Trophoblast cell (in vitro differentiated cells and primary cell): ENCODE results near the gene FAAH.

ENCODE experiments used
- DNase-seq, 2 donors: peaks; one replicate each; pipeline ENCODE4 v3.0.0-alpha.2; 2016
- H2AFZ ChIP-seq: 2 replicates; pipeline ENCODE4 v1.6.1; 2013; ENCODE audit warnings: low read length, moderate library complexity, mild to moderate bottlenecking; ENCODE audit not compliant: insufficient read depth, poor library complexity
- H2AK5ac ChIP-seq: 2 replicates; pipeline ENCODE4 v1.6.1; 2013; ENCODE audit warnings: mild to moderate bottlenecking, low read length
- H2BK120ac ChIP-seq: 2 replicates; pipeline ENCODE4 v1.6.1; 2013; ENCODE audit warnings: low read length, mild to moderate bottlenecking, moderate library complexity; ENCODE audit not compliant: insufficient read depth, poor library complexity
- H2BK12ac ChIP-seq: 2 replicates; pipeline ENCODE4 v1.6.1; 2013; ENCODE audit warnings: mild to moderate bottlenecking, low read length, moderate library complexity
- H2BK5ac ChIP-seq: 2 replicates; pipeline ENCODE4 v1.6.1; 2013; ENCODE audit warnings: low read length, low read depth, moderate library complexity, mild to moderate bottlenecking; ENCODE audit not compliant: poor library complexity
- H3K14ac ChIP-seq: 2 replicates; pipeline ENCODE4 v1.6.1; 2013; ENCODE audit warnings: mild to moderate bottlenecking, low read length
- H3K18ac ChIP-seq: 2 replicates; pipeline ENCODE4 v1.6.1; 2013; ENCODE audit warnings: mild to moderate bottlenecking, low read length
- H3K23ac ChIP-seq: 2 replicates; pipeline ENCODE4 v1.6.1; 2013; ENCODE audit warnings: low read length
- H3K27ac ChIP-seq: 2 replicates; pipeline ENCODE4 v1.5.1; 2013; ENCODE audit warnings: low read depth, mild to moderate bottlenecking, inconsistent platforms, low read length, moderate library complexity
- H3K27me3 ChIP-seq: 2 replicates; pipeline ENCODE4 v1.6.1; 2013; ENCODE audit warnings: inconsistent platforms, mild to moderate bottlenecking, low read length, moderate library complexity; ENCODE audit not compliant: insufficient read depth
- H3K36me3 ChIP-seq, 2 experiments: 1 replicate in 1 of 2; 2 replicates in 1 of 2; pipeline ENCODE4 v1.6.1; 2013; ENCODE audit warnings: low read length in 2 of 2, mild to moderate bottlenecking in 2 of 2, moderate library complexity in 1 of 2; ENCODE audit not compliant: insufficient read depth in 2 of 2, control insufficient read depth in 1 of 2
- H3K4ac ChIP-seq: 2 replicates; pipeline ENCODE4 v1.6.1; 2013; ENCODE audit warnings: low read depth, mild to moderate bottlenecking, low read length, moderate library complexity
- H3K4me1 ChIP-seq, 2 experiments: 1 replicate in 1 of 2; 2 replicates in 1 of 2; pipeline ENCODE4 v1.6.1; 2013; ENCODE audit warnings: low read length in 2 of 2, mild to moderate bottlenecking in 2 of 2, moderate library complexity in 1 of 2; ENCODE audit not compliant: insufficient read depth in 2 of 2, control insufficient read depth in 1 of 2
- H3K4me2 ChIP-seq: 2 replicates; pipeline ENCODE4 v1.6.1; 2013; ENCODE audit warnings: inconsistent platforms, mild to moderate bottlenecking, low read length, moderate library complexity
- H3K4me3 ChIP-seq: 2 replicates; pipeline ENCODE4 v1.5.1; 2013; ENCODE audit warnings: mild to moderate bottlenecking, low read depth, low read length, inconsistent platforms
- H3K79me1 ChIP-seq: one replicate; pipeline ENCODE4 v1.6.1; 2013; ENCODE audit warnings: low read length
- H3K79me2 ChIP-seq: 2 replicates; pipeline ENCODE4 v1.6.1; 2013; ENCODE audit warnings: low read length, mild to moderate bottlenecking; ENCODE audit not compliant: control insufficient read depth, insufficient read depth, poor library complexity
- H3K9ac ChIP-seq: 2 replicates; pipeline ENCODE4 v1.6.1; 2013; ENCODE audit warnings: mild to moderate bottlenecking, low read length
- H3K9me3 ChIP-seq: 2 replicates; pipeline ENCODE4 v1.6.1; 2013; ENCODE audit warnings: low read depth, mild to moderate bottlenecking, control low read depth, inconsistent platforms, low read length; ENCODE audit not compliant: insufficient read depth
- H4K12ac ChIP-seq: 2 replicates; pipeline ENCODE4 v1.6.1; 2013; ENCODE audit warnings: low read depth, mild to moderate bottlenecking, low read length, moderate library complexity
- H4K8ac ChIP-seq: 2 replicates; pipeline ENCODE4 v1.6.1; 2013; ENCODE audit warnings: low read depth, mild to moderate bottlenecking, low read length, moderate library complexity
- H4K91ac ChIP-seq: one replicate; pipeline ENCODE4 v1.6.1; 2013; ENCODE audit warnings: low read depth, mild to moderate bottlenecking, low read length, moderate library complexity
- WGBS: extraction: QIAGEN DNeasy Blood & Tissue Kit; methylation state at CpG from one replicate; pipeline ENCODE4 v1.1.7; 2013; ENCODE audit warnings: missing lambda C conversion rate; ENCODE audit not compliant: insufficient read length, insufficient coverage; ENCODE audit errors: extremely low coverage; 5-methylcytosine and 5-hydroxymethylcytosine counted together

FAAH gene

GRCh38 chr1:46410156-46411009, 16.3 kb downstream of the FAAH start:
- Histone ChIP-seq H4K12ac (no peak overlapping the region), H3K4me2 (no peak overlapping the region), H3K27me3 (no peaks in the 10 kb centered on the region), H2AK5ac (no peak overlapping the region), H3K4ac (no peak overlapping the region), H3K4me3 (no peak overlapping the region), H4K91ac (no peak overlapping the region), H3K23ac (no peak overlapping the region), H2BK5ac (no peak overlapping the region), H2AFZ (no peak overlapping the region), H3K79me1 (no peaks in the 10 kb centered on the region), H3K9ac (no peak overlapping the region), H2BK12ac (no peak overlapping the region), H3K14ac (no peak overlapping the region), H3K36me3 (no peaks in the 10 kb centered on the region), H2BK120ac (no peak overlapping the region), H3K9me3 (peaks cover 2% of the 10 kb centered on the region), H4K8ac (no peak overlapping the region), H3K79me2 (no peaks in the 10 kb centered on the region), H3K27ac (no peak overlapping the region), H3K18ac (no peak overlapping the region), H3K4me1 (peaks cover 4 to 6% of the 10 kb centered on the region in 2 experiments)
- DNase-seq: no peak
- WGBS: no CpG with 5 or more reads among the region's 17 CpGs

DNA sequence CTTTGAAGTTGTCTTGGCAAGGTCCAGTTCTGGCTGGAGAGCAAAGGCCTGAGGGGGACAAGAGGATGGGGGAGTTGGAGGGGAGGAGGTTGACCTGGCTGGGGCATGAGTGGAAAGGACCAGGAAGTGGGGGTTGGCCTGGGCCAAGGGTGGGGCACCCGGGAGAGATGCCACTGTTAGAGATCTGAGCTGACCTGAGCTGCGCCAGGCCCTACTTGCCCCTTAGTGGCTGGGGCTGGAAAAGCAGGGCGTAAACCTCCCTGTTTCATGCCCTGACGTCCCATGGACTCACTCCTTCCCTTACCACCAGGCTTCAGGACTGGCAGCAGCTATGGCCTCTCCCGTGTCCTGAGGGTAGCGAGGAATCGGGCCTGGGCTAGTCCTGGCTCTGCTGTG, 16.9 kb downstream of the FAAH start:
- H2BK12ac ChIP-seq: no peak overlapping the region
- no peak overlapping the region for H4K12ac ChIP-seq
- no peaks in the 10 kb centered on the region for H3K79me1 ChIP-seq
- H3K14ac ChIP-seq: no peak overlapping the region
- no peak overlapping the region for H2AFZ ChIP-seq
- H3K4me1 ChIP-seq: peaks cover 4 to 5% of the 10 kb centered on the region in 2 experiments
- DNase-seq: no peak
- no peak overlapping the region for H4K91ac ChIP-seq
- H3K9me3 ChIP-seq: peaks cover 2% of the 10 kb centered on the region
- no peak overlapping the region for H2AK5ac ChIP-seq
- H3K27me3 ChIP-seq: no peaks in the 10 kb centered on the region
- no peak overlapping the region for H3K27ac ChIP-seq
- H2BK5ac ChIP-seq: no peak overlapping the region
- no peak overlapping the region for H3K4ac ChIP-seq
- no peak overlapping the region for H3K9ac ChIP-seq
- no peak overlapping the region for H4K8ac ChIP-seq
- no peak overlapping the region for H3K18ac ChIP-seq
- H3K4me2 ChIP-seq: no peak overlapping the region
- no CpG with 5 or more reads among the region's 7 CpGs for WGBS
- no peaks in the 10 kb centered on the region for H3K36me3 ChIP-seq
- no peaks in the 10 kb centered on the region for H3K79me2 ChIP-seq
- H3K23ac ChIP-seq: no peak overlapping the region
- no peak overlapping the region for H3K4me3 ChIP-seq
- no peak overlapping the region for H2BK120ac ChIP-seq

- no peak overlapping the region for H3K4me2 ChIP-seq
- no peak overlapping the region for H3K27ac ChIP-seq
- no CpG with 5 or more reads among the region's 16 CpGs for WGBS
- no peak overlapping the region for H2BK120ac ChIP-seq
- DNase-seq: peak in 1 of 2 donors; percentile 15
- H3K27me3 ChIP-seq: no peaks in the 10 kb centered on the region
- no peaks in the 10 kb centered on the region for H3K79me1 ChIP-seq
- no peak overlapping the region for H3K9ac ChIP-seq
- H3K9me3 ChIP-seq: peaks cover 2% of the 10 kb centered on the region
- no peaks in the 10 kb centered on the region for H3K79me2 ChIP-seq
- no peak overlapping the region for H3K18ac ChIP-seq
- no peaks in the 10 kb centered on the region for H3K36me3 ChIP-seq
- no peak overlapping the region for H2AK5ac ChIP-seq
- H2BK12ac ChIP-seq: no peak overlapping the region
- H4K91ac ChIP-seq: no peak overlapping the region
- H3K14ac ChIP-seq: no peak overlapping the region
- no peak overlapping the region for H2AFZ ChIP-seq
- H4K8ac ChIP-seq: no peak overlapping the region
- H4K12ac ChIP-seq: no peak overlapping the region
- H2BK5ac ChIP-seq: no peak overlapping the region
- peaks cover 3% of the 10 kb centered on the region in 2 experiments for H3K4me1 ChIP-seq
- H3K4ac ChIP-seq: no peak overlapping the region
- no peak overlapping the region for H3K23ac ChIP-seq
- H3K4me3 ChIP-seq: no peak overlapping the region
Measured at GRCh38 chr1:46411601-46412341, 17.7 kb downstream of the FAAH start.

DNA sequence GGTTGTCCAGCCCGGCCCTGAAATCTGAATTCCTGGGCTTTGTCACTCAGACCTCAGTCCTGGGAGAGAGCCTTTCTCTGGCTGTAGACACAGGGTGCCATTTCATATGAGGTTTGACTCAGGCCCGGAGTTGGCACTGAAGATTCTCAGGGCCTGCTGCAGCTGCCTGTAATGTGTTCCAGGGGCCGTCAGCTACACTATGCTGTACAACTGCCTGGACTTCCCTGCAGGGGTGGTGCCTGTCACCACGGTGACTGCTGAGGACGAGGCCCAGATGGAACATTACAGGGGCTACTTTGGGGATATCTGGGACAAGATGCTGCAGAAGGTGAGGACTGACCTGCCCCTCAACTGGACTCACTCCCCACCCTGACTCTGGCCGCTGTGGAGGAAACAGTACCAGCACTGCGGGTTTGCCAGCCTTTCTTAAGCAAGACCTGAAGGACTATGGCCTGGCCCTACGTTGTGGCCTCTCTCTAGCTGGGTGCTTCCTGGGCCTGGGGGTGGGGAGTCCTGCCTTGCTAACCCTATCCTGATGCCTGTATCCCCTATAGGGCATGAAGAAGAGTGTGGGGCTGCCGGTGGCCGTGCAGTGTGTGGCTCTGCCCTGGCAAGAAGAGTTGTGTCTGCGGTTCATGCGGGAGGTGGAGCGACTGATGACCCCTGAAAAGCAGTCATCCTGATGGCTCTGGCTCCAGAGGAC, 18.9 kb downstream of the FAAH start:
- no peaks in the 10 kb centered on the region for H3K27me3 ChIP-seq
- WGBS: no CpG with 5 or more reads among the region's 13 CpGs

More for the DNA sequence above, 18.9 kb downstream of the FAAH start:
- no peak overlapping the region for H3K14ac ChIP-seq
- no peak overlapping the region for H3K23ac ChIP-seq
- no peak overlapping the region for H2AFZ ChIP-seq
- no peak overlapping the region for H3K27ac ChIP-seq
- no peak overlapping the region for H3K4me3 ChIP-seq
- H3K4me2 ChIP-seq: no peak overlapping the region
- H3K9ac ChIP-seq: no peak overlapping the region
- peaks cover 2% of the 10 kb centered on the region for H3K9me3 ChIP-seq
- no peak overlapping the region for H4K12ac ChIP-seq
- H2BK5ac ChIP-seq: no peak overlapping the region
- no peak overlapping the region for H3K18ac ChIP-seq
- H4K91ac ChIP-seq: no peak overlapping the region
- H3K4ac ChIP-seq: no peak overlapping the region
- H4K8ac ChIP-seq: no peak overlapping the region
- H3K79me1 ChIP-seq: no peaks in the 10 kb centered on the region
- no peak for DNase-seq
- H2BK120ac ChIP-seq: no peak overlapping the region
- H2AK5ac ChIP-seq: no peak overlapping the region
- H3K4me1 ChIP-seq: no peaks in the 10 kb centered on the region
- no peaks in the 10 kb centered on the region for H3K36me3 ChIP-seq
- H2BK12ac ChIP-seq: no peak overlapping the region
- no peaks in the 10 kb centered on the region for H3K79me2 ChIP-seq
